ENCODE data around the gene COL25A1.

DNA sequence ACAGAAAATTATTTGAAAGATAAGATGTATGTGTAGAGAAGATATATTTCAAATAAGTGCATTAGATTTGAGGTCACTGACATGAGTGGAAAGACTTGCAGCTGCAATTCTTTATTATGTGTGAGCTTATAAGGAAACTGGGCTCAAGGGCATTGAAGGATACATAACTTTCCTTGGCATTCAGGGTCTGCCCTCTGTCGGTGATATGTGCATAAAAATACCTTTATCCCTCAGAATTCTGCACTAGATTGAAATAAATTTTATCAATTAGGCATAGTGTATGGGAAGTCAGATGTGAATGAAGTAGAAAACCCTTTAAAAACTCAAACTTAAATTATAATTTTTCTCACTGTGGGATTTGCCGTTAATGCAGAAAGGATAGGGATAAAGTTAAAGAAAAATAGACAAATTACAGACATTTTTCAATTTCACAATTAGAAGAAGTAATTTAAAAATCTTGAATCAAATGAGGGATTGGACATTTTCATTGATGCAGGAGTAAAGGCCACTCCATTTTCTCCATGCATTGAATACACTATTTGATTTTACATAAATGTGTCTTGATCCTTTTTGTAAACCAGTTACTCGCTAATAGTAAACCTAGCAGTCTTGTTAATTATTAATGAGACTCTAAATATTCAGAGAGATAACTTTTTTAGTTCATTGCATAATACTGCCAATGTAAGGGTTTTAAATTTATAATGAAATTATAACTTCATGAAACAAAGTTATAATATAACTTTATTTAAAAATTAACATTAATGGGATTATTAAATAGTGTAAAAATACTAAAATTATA, 518.6 kb downstream of the COL25A1 start:
- no peak for TF ChIP-seq CTCF (IDR thresholded peaks at IDR 0.05)
- TF ChIP-seq EP300 (IDR thresholded peaks at IDR 0.05; ENCODE audit: low read depth) = no peak
- TF ChIP-seq POLR2A (IDR thresholded peaks at IDR 0.05) = no peak
- TF ChIP-seq POLR2AphosphoS5 (IDR thresholded peaks at IDR 0.05) = no peak
